HG03108 (cell line): ENCODE measurements around the gene VPS37C.
"Not testable (repeated sequence)": the region's sequence is repeated elsewhere in the genome, so short reads cannot be mapped to it uniquely, and the experiment has no call there.

ENCODE experiments used
- ATAC-seq: cut with Tn5 transposase; IDR thresholded peaks from one replicate; pipeline ENCODE4 v1.9.1; 2021; ENCODE audit warnings: moderate library complexity; ENCODE audit not compliant: unreplicated experiment

Gene VPS37C

DNA sequence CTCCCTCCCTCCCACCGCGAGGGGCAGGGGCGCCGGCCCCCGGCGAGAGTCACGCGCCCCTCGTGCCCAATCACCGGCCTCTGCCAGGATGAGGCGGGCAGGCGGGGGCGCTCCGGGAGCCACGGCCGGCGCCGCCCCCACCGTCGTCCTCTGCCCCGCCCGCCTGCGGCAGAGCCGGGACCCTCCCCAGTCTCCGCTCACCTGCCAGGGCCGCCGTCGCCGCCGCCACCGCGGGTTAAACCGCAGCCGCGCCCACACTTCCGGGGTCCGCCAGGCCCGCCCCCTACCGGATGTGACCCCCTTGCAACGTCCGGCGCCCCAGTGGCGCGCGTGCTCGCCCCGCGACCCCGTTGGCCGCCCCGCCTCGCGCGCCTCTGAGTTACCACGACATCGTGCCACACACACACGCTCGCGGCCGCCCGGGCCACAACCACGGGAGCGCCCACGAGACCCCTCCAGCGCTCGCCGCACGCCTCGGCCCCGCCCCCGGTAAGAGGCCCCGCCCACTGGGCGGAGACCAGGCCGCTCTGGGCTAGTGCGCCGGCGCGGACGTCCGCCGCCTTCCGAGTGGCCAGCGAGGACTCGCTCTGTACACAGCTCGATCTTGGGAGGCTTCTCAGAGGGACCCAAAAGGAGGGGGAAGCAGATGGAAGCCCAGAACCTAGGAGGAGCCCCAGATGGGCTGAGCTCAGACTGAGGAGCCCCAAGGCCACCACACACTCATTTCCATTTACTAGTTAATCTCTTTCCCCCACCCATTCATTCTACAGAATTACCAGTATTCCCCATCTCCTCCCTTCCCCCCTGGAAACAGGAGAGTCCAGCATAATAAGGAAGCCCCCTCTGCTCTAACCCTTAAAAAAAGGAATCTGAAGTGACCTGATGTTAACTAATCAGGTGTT is at the start of gene VPS37C:
VPS37C (minus strand) TSS at position 237 of the 902 bp plus-strand sequence. CDS start 22,597 bp downstream, outside the sequence.
- peak; percentile 65 for ATAC-seq

GRCh38 chr11:61210629-61211028 is 49.4 kb upstream of the VPS37C start:
- not testable (repeated sequence) for ATAC-seq

DNA sequence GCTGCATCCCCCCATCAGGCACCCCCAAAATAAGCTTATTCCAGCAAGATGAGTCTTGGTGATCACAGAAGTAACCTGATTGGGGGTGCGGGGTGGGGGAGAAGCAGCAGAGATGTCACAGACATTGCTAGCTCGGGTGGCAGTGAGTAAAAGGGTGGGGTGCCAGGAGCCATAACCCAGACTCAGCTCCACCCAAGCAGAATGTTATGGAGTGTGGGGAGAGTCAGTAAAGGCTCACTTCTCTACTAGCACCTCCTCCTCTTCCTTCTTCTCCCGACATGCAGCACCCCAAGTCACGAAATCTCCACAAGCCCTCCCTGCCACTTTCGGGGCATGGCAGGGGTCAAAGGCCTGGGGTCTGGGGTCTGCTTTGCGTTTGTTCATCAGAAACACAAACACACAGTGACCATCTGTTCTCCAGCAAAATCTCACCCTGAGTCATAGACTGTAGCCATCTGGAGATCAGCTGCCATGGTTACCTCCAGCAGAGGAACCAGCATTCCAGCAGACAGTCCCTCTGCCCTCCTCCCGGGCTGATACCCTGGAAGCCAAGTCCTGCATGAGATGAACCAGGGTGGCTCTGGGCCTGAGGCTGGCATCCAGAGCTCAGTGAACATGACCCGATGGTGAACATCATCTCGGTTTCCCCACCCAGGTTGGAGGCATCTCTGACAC is 46.5 kb upstream of the VPS37C start:
- not testable (repeated sequence) for ATAC-seq

DNA sequence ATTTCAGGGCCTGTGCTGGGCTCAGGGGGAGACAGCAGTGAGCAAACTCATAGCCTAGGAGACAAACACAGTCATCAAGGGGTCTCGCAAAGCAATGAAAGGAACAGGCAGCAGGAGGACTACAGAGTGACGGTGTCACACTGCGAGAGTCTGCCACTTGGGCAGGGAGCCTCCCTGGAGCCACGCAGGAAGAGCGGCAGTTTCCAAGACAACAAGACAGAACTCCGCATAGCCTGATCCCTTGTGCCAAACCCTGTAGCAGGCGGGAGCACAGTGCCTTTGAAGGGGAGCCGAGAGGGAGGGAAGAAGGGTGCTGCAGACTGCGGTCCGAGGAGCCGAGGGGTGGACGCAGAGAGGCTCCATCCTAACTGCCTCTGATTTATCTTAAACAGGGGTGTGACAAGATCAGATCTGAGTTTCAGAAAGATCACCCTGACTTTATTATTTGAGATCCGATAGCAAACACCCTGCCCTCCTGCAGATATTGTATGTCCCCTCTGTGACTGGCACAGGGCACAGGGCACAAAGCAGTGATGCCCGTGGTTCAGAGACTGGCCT is 43.4 kb upstream of the VPS37C start:
- not testable (repeated sequence) for ATAC-seq

DNA sequence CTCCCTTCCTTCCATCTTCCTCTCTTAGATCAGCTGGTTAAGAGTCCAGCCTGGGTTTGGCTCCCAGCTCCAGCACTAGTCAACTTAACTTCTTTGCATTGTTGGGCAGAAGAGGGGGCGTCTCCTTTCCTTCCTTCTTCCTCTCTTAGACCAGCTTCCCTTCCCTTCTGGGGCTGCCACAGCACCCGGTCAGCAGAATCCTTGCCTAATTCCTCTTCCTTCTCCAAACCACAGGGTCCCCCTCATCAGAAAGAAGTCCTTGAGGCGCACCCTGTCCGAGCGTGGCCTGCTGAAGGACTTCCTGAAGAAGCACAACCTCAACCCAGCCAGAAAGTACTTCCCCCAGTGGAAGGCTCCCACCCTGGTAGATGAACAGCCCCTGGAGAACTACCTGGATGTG is 42.6 kb upstream of the VPS37C start:
- ATAC-seq = not testable (repeated sequence)

- not testable (repeated sequence) for ATAC-seq
Observed at GRCh38 chr11:61202950-61203746, 41.9 kb upstream of the VPS37C start, which contains the start of gene PGA3. Gene PGA3, plus strand, starts transcription at chr11:61203515. Its CDS starts 50 bp downstream, at chr11:61203565.

DNA sequence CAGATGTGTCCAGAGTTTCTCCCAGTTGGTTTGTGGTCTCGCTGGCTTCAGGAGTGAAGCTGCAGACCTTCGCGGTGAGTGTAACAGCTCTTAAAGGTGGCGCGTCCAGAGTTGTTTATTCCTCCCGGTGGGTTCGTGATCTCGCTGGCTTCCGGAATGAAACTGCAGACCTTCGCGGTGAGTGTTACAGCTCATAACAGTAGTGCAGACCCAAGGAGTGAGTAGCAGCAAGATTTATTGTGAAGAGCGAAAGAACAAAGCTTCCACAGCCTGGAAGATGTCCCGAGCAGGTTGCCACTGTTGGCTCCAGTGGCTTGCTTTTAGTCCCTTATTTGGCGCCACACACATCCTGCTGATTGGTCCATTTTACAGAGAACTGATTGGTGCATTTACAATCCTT is 40.2 kb upstream of the VPS37C start:
- no peak for ATAC-seq

- ATAC-seq = no peak
Observed at GRCh38 chr11:61198948-61199523, 37.8 kb upstream of the VPS37C start.

- ATAC-seq = no peak
Observed at GRCh38 chr11:61198361-61198760, 37.1 kb upstream of the VPS37C start.

GRCh38 chr11:61195719-61196118 is 34.5 kb upstream of the VPS37C start:
- no peak for ATAC-seq

GRCh38 chr11:61194981-61195695 is 33.9 kb upstream of the VPS37C start:
- ATAC-seq = no peak

DNA sequence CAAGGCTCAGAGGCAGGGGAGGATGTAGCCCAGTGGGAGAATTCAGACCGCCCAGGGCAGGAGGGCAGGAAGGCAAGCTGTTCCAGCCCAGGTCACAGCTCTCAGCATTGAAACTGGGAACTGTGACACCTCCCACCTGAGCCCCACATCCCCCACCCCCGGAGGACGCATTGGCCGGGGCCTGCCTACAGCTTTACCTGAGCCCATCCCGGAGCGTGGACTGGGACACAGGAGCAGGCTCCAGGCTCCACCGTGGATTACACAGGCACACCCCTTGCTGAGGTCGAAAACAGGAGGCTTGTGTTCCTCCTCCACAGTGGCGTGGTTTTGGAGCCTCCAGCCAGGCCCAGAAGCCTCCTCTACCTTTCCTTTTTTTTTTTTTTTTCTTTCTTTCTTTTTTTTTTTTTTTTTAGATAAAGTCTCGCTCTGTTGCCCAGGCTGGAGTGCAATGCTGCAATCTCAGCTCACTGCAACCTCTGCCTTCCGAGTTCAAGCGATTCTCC is 33.0 kb upstream of the VPS37C start:
- no peak for ATAC-seq

DNA sequence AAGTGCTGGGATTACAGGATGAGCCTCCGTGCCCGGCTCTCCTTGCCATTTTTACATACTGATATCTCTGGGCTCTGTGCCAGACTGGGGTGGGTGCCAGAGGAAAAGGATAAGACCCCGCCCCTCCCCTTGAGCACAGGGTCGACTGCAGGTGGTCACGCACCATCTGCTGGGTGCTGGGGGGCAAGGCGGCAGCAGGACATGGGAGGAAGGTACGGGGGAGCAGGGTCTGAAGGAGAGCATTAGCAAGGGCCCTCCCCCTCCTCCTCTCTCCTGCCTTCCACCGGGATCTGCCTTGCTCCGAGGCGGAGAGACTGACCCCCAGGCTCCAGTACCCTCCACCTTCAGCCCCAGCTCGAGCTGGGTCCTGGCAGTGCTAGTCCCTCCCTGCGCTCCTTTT is 32.4 kb upstream of the VPS37C start:
- no peak for ATAC-seq

DNA sequence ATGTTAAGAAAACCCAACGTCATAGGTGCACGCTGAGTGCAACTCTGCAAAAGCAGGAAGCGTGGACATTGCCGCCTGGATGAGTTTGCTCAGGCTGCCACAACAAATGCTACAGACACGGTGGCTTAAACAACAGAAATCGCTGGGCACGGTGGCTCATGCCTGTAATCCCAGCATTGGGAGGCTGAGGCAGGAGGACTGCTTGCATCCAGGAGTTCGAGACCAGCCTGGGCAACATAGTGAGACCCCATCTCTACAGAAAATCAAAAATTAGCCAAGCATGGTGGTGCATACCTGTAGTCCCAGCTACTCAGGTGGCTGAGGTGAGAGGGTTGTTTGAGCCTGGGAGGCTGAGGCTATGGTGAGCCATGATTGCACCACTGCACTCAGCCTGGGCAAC is 28.7 kb upstream of the VPS37C start:
- ATAC-seq = no peak

- peak; percentile 61 for ATAC-seq
Observed at GRCh38 chr11:61187505-61188130, 26.4 kb upstream of the VPS37C start.

DNA sequence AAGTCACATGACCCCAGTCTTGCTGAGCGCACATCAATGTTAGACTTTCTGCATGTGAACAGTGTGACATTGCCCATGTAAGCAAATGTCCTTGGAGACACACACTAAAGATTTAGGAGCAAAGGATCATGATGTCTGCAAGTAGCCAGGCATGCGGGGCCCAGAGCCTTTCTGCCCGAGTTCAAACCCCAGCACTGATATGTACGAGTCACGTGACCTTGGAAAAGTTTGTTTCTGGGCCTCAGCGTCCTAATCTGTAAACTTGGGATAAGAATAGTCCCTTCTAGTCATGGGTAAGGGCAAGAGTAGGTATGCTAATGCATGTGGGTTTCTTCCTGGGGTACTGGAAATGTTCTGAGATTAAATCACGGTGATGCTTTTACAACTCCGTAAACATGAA is 25.3 kb upstream of the VPS37C start:
- no peak for ATAC-seq

- ATAC-seq = no peak
Observed at GRCh38 chr11:61183645-61184044, 22.4 kb upstream of the VPS37C start.

GRCh38 chr11:61181489-61181888 is 20.3 kb upstream of the VPS37C start:
- no peak for ATAC-seq

GRCh38 chr11:61180205-61180604 is 19.0 kb upstream of the VPS37C start:
- not testable (repeated sequence) for ATAC-seq
